Measurements from ENCODE around the gene MYO9B.

MYO9B gene

DNA sequence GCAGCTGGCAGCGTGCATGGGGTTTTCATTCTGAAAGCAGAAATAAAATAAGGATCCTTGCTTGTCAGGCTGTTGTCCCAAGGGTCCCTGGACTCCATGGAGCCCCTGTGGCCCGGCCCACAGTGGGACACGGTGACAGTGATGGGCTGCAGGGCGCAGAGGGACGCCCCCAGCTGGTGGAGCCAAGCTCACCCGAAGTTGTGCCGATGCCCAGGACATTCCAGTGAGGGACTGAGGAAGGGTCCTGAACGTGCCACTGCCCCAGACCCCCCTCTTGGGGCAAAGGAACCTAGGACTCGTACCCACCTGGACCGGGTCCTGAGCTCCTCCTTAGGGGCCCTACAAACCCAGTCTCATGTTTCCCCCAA lies 35.0 kb downstream of the MYO9B start:
- DNase-seq, result no peak
- TF ChIP-seq, protein P1, sequence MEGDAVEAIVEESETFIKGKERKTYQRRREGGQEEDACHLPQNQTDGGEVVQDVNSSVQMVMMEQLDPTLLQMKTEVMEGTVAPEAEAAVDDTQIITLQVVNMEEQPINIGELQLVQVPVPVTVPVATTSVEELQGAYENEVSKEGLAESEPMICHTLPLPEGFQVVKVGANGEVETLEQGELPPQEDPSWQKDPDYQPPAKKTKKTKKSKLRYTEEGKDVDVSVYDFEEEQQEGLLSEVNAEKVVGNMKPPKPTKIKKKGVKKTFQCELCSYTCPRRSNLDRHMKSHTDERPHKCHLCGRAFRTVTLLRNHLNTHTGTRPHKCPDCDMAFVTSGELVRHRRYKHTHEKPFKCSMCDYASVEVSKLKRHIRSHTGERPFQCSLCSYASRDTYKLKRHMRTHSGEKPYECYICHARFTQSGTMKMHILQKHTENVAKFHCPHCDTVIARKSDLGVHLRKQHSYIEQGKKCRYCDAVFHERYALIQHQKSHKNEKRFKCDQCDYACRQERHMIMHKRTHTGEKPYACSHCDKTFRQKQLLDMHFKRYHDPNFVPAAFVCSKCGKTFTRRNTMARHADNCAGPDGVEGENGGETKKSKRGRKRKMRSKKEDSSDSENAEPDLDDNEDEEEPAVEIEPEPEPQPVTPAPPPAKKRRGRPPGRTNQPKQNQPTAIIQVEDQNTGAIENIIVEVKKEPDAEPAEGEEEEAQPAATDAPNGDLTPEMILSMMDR (IDR thresholded peaks at IDR 0.05; ENCODE audit: low read depth, low read length, missing control alignments), result no peak
- Histone ChIP-seq H3K27ac (no peak overlapping the region), H3K4me3 (ENCODE audit: low read depth, low read length) (no peak overlapping the region), H3K36me3 (replicated peaks) (peaks cover 20% of the 10 kb centered on the region), H3K27me3 (replicated peaks) (no peaks in the 10 kb centered on the region)
- in situ Hi-C loops (cut with HindIII; ENCODE audit: low pct_ligation_motif_present, low sequenced_read_pairs), result no loop called here

DNA sequence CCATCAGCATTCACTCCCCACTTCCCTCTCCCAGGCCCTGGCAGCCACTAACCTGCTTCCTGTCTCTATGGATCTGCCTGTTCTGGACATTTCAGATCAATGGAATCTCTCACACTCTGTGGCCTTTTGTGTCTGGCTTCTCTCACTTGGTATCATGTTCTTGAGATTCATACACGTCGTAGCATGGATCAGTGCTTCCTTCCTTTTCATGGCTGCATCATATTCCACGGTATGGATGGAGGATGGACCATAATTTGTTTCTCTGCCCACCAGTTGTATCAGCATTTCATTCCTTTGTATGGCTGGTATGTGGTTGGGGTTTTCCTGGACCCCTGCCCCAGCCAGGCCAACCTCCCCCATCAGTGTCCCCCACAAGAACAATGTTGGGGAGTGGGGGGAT lies 36.2 kb downstream of the MYO9B start:
- DNase-seq, result no peak
- TF ChIP-seq, protein P1 (IDR thresholded peaks at IDR 0.05; ENCODE audit: low read depth, low read length, missing control alignments), result no peak
- no peaks in the 10 kb centered on the region for H3K27me3 ChIP-seq (replicated peaks)
- no peak overlapping the region for H3K27ac ChIP-seq
- in situ Hi-C loops (cut with HindIII; ENCODE audit: low pct_ligation_motif_present, low sequenced_read_pairs), result no loop called here
- peaks cover 20% of the 10 kb centered on the region for H3K36me3 ChIP-seq (replicated peaks)
- no peak overlapping the region for H3K4me3 ChIP-seq (ENCODE audit: low read depth, low read length)

DNA sequence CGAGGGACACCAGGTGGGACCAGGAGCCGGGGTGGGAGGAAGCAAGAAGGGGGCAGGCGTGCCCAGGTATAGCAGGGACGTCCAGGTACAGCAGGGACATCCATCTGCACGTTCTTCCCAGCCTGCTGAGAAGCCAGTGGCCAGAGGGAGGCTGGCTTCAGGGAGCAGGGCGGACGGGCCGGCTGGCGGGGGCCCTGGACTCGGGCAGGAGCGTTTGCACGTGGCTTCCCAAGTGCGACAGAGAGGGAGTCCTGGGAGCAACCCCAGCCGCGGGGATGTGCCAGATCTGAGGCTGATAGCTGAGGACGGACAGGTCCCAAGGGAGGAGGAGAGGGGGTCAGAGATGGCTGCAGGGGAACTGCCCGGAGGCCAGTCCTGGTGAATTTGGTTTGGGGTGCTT lies 36.7 kb downstream of the MYO9B start:
- no peak for DNase-seq
- in situ Hi-C loops (cut with HindIII; ENCODE audit: low pct_ligation_motif_present, low sequenced_read_pairs), result no loop called here
- Histone ChIP-seq H3K4me3 (ENCODE audit: low read depth, low read length) (no peak overlapping the region), H3K36me3 (replicated peaks) (peaks cover 18% of the 10 kb centered on the region), H3K27ac (no peak overlapping the region), H3K27me3 (replicated peaks) (no peaks in the 10 kb centered on the region)
- TF ChIP-seq, protein P1 (IDR thresholded peaks at IDR 0.05; ENCODE audit: low read depth, low read length, missing control alignments), result no peak

DNA sequence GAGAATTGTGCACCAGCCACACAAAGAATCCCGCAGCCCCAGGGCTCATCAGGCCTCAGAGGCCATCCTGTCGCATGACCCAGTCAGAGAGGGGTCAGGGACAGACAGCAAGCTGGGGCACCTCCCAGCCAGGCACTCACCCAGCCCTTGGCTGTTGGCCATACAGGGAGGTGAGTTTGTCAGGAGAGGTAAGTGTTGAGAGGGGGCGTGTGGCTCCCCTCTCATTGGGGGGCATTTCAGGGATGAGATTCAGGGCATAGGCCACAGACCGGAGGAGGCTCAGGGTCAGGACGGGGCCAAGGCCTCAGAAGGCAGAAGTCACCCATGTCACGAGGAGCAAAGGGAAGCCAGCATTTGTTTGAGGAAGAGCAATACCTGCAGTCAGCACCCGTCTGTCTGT lies 37.1 kb downstream of the MYO9B start:
- no peaks in the 10 kb centered on the region for H3K27me3 ChIP-seq (replicated peaks)
- TF ChIP-seq, protein P1 (IDR thresholded peaks at IDR 0.05; ENCODE audit: low read depth, low read length, missing control alignments), result no peak
- no peak for DNase-seq
- peaks cover 18% of the 10 kb centered on the region for H3K36me3 ChIP-seq (replicated peaks)
- H3K4me3 ChIP-seq (ENCODE audit: low read depth, low read length), result no peak overlapping the region
- no peak overlapping the region for H3K27ac ChIP-seq
- in situ Hi-C loops (cut with HindIII; ENCODE audit: low pct_ligation_motif_present, low sequenced_read_pairs), result no loop called here

DNA sequence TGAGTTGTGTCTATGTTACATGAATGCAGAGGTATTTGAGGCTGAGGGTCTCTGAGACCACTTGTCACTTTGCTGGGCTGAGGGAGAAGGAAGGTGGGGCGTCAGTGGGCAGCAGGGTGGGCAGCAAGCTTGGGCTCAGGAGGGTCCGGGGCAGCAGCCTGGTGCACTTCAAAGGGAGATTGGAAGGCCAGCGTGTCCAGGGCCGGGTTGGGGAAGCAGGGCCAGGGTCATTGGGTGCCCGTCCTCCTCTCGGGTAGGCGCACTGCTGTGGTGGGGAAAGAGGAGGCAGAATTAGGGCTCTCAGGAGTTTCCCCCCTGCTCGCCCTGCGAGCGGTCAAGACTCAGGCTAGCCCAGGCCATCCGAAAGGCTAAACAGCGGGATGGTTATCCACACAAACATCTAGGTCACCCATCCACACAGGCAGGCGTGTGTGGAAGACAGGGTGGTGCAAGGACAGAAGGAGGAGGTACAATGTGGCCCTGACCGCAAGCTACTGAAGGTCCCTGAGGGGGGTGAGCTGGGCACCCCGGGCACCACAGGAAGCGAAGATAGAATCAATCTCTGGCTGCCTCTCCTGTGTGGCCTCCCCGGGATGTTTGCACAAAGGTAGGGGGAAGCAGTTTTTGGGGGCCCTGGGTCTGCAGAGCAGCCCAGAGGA lies 37.7 kb downstream of the MYO9B start:
- no peak overlapping the region for H3K4me3 ChIP-seq (ENCODE audit: low read depth, low read length)
- peaks cover 18% of the 10 kb centered on the region for H3K36me3 ChIP-seq (replicated peaks)
- no peak overlapping the region for H3K27ac ChIP-seq
- no peaks in the 10 kb centered on the region for H3K27me3 ChIP-seq (replicated peaks)
- TF ChIP-seq, protein P1 (IDR thresholded peaks at IDR 0.05; ENCODE audit: low read depth, low read length, missing control alignments), result no peak
- no peak for DNase-seq
- in situ Hi-C loops (cut with HindIII; ENCODE audit: low pct_ligation_motif_present, low sequenced_read_pairs), result no loop called here

DNA sequence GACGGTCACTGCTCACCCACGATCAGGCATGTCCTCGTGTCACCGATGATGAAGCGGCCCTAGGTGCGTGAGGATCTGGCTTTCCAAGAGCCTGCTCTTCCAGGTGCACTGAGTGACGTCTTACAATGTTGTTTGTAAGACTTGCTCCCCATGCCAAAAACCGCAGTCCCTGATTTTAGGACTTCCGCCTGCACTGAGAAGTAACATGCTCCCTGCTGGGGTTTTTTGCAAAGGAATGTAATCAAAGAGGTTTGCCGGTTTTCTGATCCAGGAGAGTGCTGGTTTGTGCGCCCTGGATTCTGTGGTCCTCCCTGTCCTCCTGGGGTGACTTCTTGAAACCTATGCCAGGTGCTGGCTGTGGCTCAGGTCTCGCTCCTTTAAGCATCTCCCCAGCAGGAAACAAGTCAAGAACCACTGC lies 38.8 kb downstream of the MYO9B start:
- TF ChIP-seq, protein P1 (IDR thresholded peaks at IDR 0.05; ENCODE audit: low read depth, low read length, missing control alignments), result no peak
- H3K36me3 ChIP-seq (replicated peaks), result peaks cover 16% of the 10 kb centered on the region
- H3K27ac ChIP-seq, result no peak overlapping the region
- in situ Hi-C loops (cut with HindIII; ENCODE audit: low pct_ligation_motif_present, low sequenced_read_pairs), result no loop called here
- DNase-seq, result no peak
- no peaks in the 10 kb centered on the region for H3K27me3 ChIP-seq (replicated peaks)
- no peak overlapping the region for H3K4me3 ChIP-seq (ENCODE audit: low read depth, low read length)

Measured in brain microvascular endothelial cell (primary cell).